IMR-90 (cell line): ENCODE data around the gene HIPK3. TPM values are rescaled to one million over a fixed set of nuclear protein-coding genes. Genes with fewer than 3 reads are reported as not detected.

Experiments used
- ATAC-seq: fragments of 200-7000 bp; cut with Tn5 transposase; 2 replicates; pipeline ENCODE4 v1.9.1; 2020; ENCODE audit warnings: low read depth, mild to moderate bottlenecking, moderate library complexity
- BruUV-seq: library from RNA; stranded (reverse); fragments of 400-500 nt; replicated peaks from 2 replicates; lab custom pipeline; 2021; lab: Mats Ljungman, UMichigan
- CTCF ChIA-PET: fragments of 300-600 bp; formaldehyde crosslinking; extraction: SDS; loops from one replicate; lab custom pipeline; 2021; ENCODE audit warnings: antibody characterized with exemption; lab: Yijun Ruan, JAX
- POLR2A ChIA-PET: fragments of 300-600 bp; sonication (Branson Sonifier 250); formaldehyde crosslinking; loops from one replicate; lab custom pipeline; 2022; ENCODE audit warnings: antibody characterized with exemption; ENCODE audit not compliant: unreplicated experiment; lab: Charles Lee
- DNase-seq: peaks from one replicate; pipeline ENCODE4 v3.0.0; 2013
- H2AFZ ChIP-seq: replicated peaks from 2 replicates; pipeline ENCODE3; 2013; ENCODE audit warnings: low read length, mild to moderate bottlenecking; ENCODE audit not compliant: poor library complexity
- H2AK5ac ChIP-seq: 2 replicates; pipeline ENCODE4 v1.6.1; 2013; ENCODE audit warnings: low read depth, low read length, inconsistent platforms
- H2AK9ac ChIP-seq: replicated peaks from 2 replicates; pipeline ENCODE3; 2013; ENCODE audit warnings: mild to moderate bottlenecking, low read depth, low read length, moderate library complexity; ENCODE audit not compliant: poor library complexity
- H2BK120ac ChIP-seq: 2 replicates; pipeline ENCODE4 v1.6.1; 2013; ENCODE audit warnings: low read depth, low read length, inconsistent platforms
- H2BK15ac ChIP-seq: 3 replicates; pipeline ENCODE4 v1.6.1; 2013; ENCODE audit warnings: low read depth, low read length, inconsistent platforms
- H2BK20ac ChIP-seq: 2 replicates; pipeline ENCODE4 v1.6.1; 2013; ENCODE audit warnings: low read depth, mild to moderate bottlenecking, inconsistent platforms, low read length, moderate library complexity
- H2BK5ac ChIP-seq: 2 replicates; pipeline ENCODE4 v1.6.1; 2013; ENCODE audit warnings: mild to moderate bottlenecking, low read depth, low read length, inconsistent platforms; ENCODE audit not compliant: poor library complexity, severe bottlenecking
- H3K14ac ChIP-seq: replicated peaks from 2 replicates; pipeline ENCODE4 v1.6.1; 2013; ENCODE audit warnings: low read depth, low read length, inconsistent platforms
- H3K18ac ChIP-seq: 2 replicates; pipeline ENCODE4 v1.6.1; 2013; ENCODE audit warnings: low read depth, low read length, control low read depth
- H3K23ac ChIP-seq: 2 replicates; pipeline ENCODE4 v1.6.1; 2013; ENCODE audit warnings: low read depth, low read length, inconsistent platforms
- H3K27ac ChIP-seq: 2 replicates; pipeline ENCODE4 v1.5.1; 2013; ENCODE audit warnings: mild to moderate bottlenecking, control low read depth, low read length; ENCODE audit not compliant: insufficient read depth
- H3K27me3 ChIP-seq: 2 replicates; pipeline ENCODE4 v1.6.1; 2013; ENCODE audit warnings: low read length; ENCODE audit not compliant: control insufficient read depth, insufficient read depth
- H3K36me3 ChIP-seq: 2 replicates; pipeline ENCODE4 v1.6.1; 2013; ENCODE audit warnings: low read length, mixed read lengths; ENCODE audit not compliant: control insufficient read depth, insufficient read depth
- H3K4ac ChIP-seq: 2 replicates; pipeline ENCODE4 v1.6.1; 2013; ENCODE audit warnings: low read depth, low read length, inconsistent platforms
- H3K4me1 ChIP-seq: 2 replicates; pipeline ENCODE4 v1.6.1; 2013; ENCODE audit warnings: low read length, mixed read lengths; ENCODE audit not compliant: control insufficient read depth, insufficient read depth
- H3K4me2 ChIP-seq: 2 replicates; pipeline ENCODE4 v1.6.1; 2013; ENCODE audit warnings: low read depth, mild to moderate bottlenecking, control low read depth, low read length, moderate library complexity
- H3K4me3 ChIP-seq: 2 replicates; pipeline ENCODE4 v1.5.1; 2013; ENCODE audit warnings: low read depth, mild to moderate bottlenecking, control low read depth, low read length, moderate library complexity; ENCODE audit not compliant: insufficient read depth
- H3K56ac ChIP-seq: 2 replicates; pipeline ENCODE4 v1.6.1; 2013; ENCODE audit warnings: low read length, inconsistent platforms; ENCODE audit not compliant: insufficient read depth; ENCODE audit errors: extremely low read depth
- H3K79me1 ChIP-seq, 2 experiments: 2 replicates each; pipeline ENCODE4 v1.6.1; 2013; ENCODE audit warnings: low read length in 2 of 2, inconsistent platforms in 1 of 2, low read depth in 1 of 2
- H3K9ac ChIP-seq: 2 replicates; pipeline ENCODE4 v1.6.1; 2013; ENCODE audit warnings: low read depth, low read length, control low read depth
- H3K9me1 ChIP-seq: 2 replicates; pipeline ENCODE4 v1.6.1; 2013; ENCODE audit warnings: low read length, inconsistent platforms; ENCODE audit not compliant: insufficient read depth
- H3K9me3 ChIP-seq: 2 replicates; pipeline ENCODE4 v1.6.1; 2013; ENCODE audit warnings: low read length; ENCODE audit not compliant: control insufficient read depth, insufficient read depth
- H4K20me1 ChIP-seq: 2 replicates; pipeline ENCODE4 v1.6.1; 2013; ENCODE audit warnings: low read length, inconsistent platforms; ENCODE audit not compliant: insufficient read depth
- H4K5ac ChIP-seq: 2 replicates; pipeline ENCODE4 v1.6.1; 2013; ENCODE audit warnings: mild to moderate bottlenecking, low read depth, low read length, control low read depth
- H4K8ac ChIP-seq, 2 experiments: 2 replicates each; pipeline ENCODE4 v1.6.1; 2013; ENCODE audit warnings: low read depth in 2 of 2, low read length in 2 of 2, control low read depth in 1 of 2, inconsistent platforms in 1 of 2
- H4K91ac ChIP-seq: 2 replicates; pipeline ENCODE4 v1.6.1; 2013; ENCODE audit warnings: low read depth, low read length, inconsistent platforms; ENCODE audit not compliant: insufficient read depth
- BHLHE40 ChIP-seq: fragments of 150-350 bp; IDR thresholded peaks from 2 replicates; pipeline ENCODE4 v1.6.1; 2016; ENCODE audit warnings: mild to moderate bottlenecking, low read depth, low read length
- CEBPB ChIP-seq: IDR thresholded peaks from 2 replicates; pipeline ENCODE4 v1.6.1; 2012; ENCODE audit warnings: low read depth, low read length, improper control_type of control experiment
- CTCF ChIP-seq: conservative IDR thresholded peaks from 2 replicates; pipeline ENCODE4 v1.5.1; 2012; ENCODE audit warnings: mild to moderate bottlenecking, low read depth, low read length, improper control_type of control experiment
- MAFK ChIP-seq: IDR thresholded peaks from 2 replicates; pipeline ENCODE4 v1.6.1; 2012; ENCODE audit warnings: low read depth, low read length, improper control_type of control experiment
- MAZ ChIP-seq: IDR thresholded peaks from 2 replicates; pipeline ENCODE4 v1.6.1; 2012; ENCODE audit warnings: low read depth, mild to moderate bottlenecking, low read length, improper control_type of control experiment, moderate library complexity, borderline replicate concordance
- MXI1 ChIP-seq: IDR thresholded peaks from 2 replicates; pipeline ENCODE4 v1.6.1; 2012; ENCODE audit warnings: low read depth, mild to moderate bottlenecking, low read length, moderate library complexity, borderline replicate concordance
- NFE2L2 ChIP-seq: fragments of 150-350 bp; IDR thresholded peaks from 2 replicates; pipeline ENCODE4 v1.6.1; 2016; ENCODE audit warnings: low read depth, mild to moderate bottlenecking, low read length
- RAD21 ChIP-seq: IDR thresholded peaks from 2 replicates; pipeline ENCODE4 v1.6.1; 2012; ENCODE audit warnings: low read length, improper control_type of control experiment
- RCOR1 ChIP-seq: IDR thresholded peaks from 2 replicates; pipeline ENCODE4 v1.6.1; 2012; ENCODE audit warnings: mild to moderate bottlenecking, low read length, improper control_type of control experiment; ENCODE audit not compliant: insufficient replicate concordance
- WGBS, 2 experiments: methylation state at CpG; one replicate each; pipeline versions ENCODE4 v1.1.5 to v1.1.7; 2013; ENCODE audit warnings: missing lambda C conversion rate in 2 of 2; ENCODE audit not compliant: insufficient read length in 1 of 2; ENCODE audit errors: extremely low coverage in 2 of 2; 5-methylcytosine and 5-hydroxymethylcytosine counted together
- dilution Hi-C: fragments of 300-500 bp; cut with HindIII; formaldehyde crosslinking; loops from one replicate; pipeline ENCODE4 v1.14.3; 2018; ENCODE audit warnings: low sequenced_read_pairs; ENCODE audit not compliant: unreplicated experiment
- in situ Hi-C: fragments of 300-500 bp; cut with MboI; formaldehyde crosslinking; loops from 3 replicates; pipeline ENCODE4 v1.14.3; 2019; ENCODE audit warnings: low sequenced_read_pairs, inconsistent platforms, mixed read lengths
- intact Hi-C: fragments of 100-400 bp; cut with micrococcal nuclease; formaldehyde crosslinking; loops from 2 replicates; pipeline ENCODE4 v1.10.0; 2022
- polyA plus RNA-seq, 3 experiments: library from polyadenylated mRNA; depleted of rRNA; stranded (reverse); fragments of >200 nt; gene quantifications; 2 replicates each; pipeline ENCODE4 v1.2.3, GENCODE V29; 2012; ENCODE audit warnings: low replicate concordance in 1 of 3
- total RNA-seq: library from RNA; depleted of rRNA; stranded (reverse); fragments of >200 nt; gene quantifications from 2 replicates; pipeline ENCODE4 v1.2.3, GENCODE V29; 2012

The HIPK3 gene
- total and polyA plus RNA-seq, 2 of the 4 experiments (the other 2 are of a cell fraction) = 8.3 to 103 TPM

- WGBS, 2 experiments = no CpG with 5 or more reads among the region's 3 CpGs
- intact Hi-C loops = loop anchor here (5.0 kb wide), 1 partner anchor 152 kb away; no protein-coding TSS in a partner anchor
- Histone ChIP-seq H2AFZ (no peak overlapping the region), H3K14ac (no peak overlapping the region), H4K5ac (no peak overlapping the region), H3K27me3 (peaks cover 2% of the 10 kb centered on the region; the same call in 1 of the 2 replicates), H4K91ac (no peak overlapping the region), H4K8ac (no peak overlapping the region), H3K4me3 (no peak overlapping the region), H3K9ac (no peak overlapping the region), H3K9me1 (peaks cover 3% of the 10 kb centered on the region; the same call in 1 of the 2 replicates), H3K23ac (no peak overlapping the region), H2AK9ac (peak overlapping the region; percentile 7), H2BK15ac (no peak overlapping the region), H2BK20ac (no peak overlapping the region), H3K18ac (no peak overlapping the region), H3K4ac (no peak overlapping the region), H3K79me1 (peaks cover 13 to 53% of the 10 kb centered on the region in 2 experiments; a peak in 3 of 4 replicates), H3K9me3 (no peaks in the 10 kb centered on the region), H2AK5ac (no peak overlapping the region), H3K27ac (no peak overlapping the region), H3K4me1 (no peaks in the 10 kb centered on the region), H3K4me2 (no peak overlapping the region), H3K36me3 (no peaks in the 10 kb centered on the region), H2BK120ac (no peak overlapping the region), H2BK5ac (no peak overlapping the region), H4K20me1 (0 out of 2 replicates have a peak, but pooled peaks cover 4% of the 10 kb centered on the region), H3K56ac (no peak overlapping the region)
- POLR2A ChIA-PET = no interaction called here
- in situ Hi-C loops = no loop called here
- ATAC-seq (no peak), DNase-seq (no peak)
- no TSS peak for BruUV-seq
- no peak for TF ChIP-seq BHLHE40
- no peak for TF ChIP-seq RAD21
- TF ChIP-seq CEBPB = no peak
- no peak for TF ChIP-seq MAZ
- TF ChIP-seq RCOR1 = no peak
- no peak for TF ChIP-seq CTCF
- TF ChIP-seq MXI1 = no peak
- TF ChIP-seq MAFK = no peak
- TF ChIP-seq NFE2L2 = no peak
- CTCF ChIA-PET = no interaction called here
- dilution Hi-C loops = no loop called here
Measured at GRCh38 chr11:33379947-33380346, 122.8 kb downstream of the HIPK3 start.
